C4-2B (cell line): Measurements from ENCODE around the gene CRACR2B.

Source experiments
- ZFX ChIP-seq: fragments of 450-650 bp; IDR thresholded peaks from 2 replicates; pipeline ENCODE4 v1.6.1; 2017
- TF ChIP-seq, protein P1 (sequence below): fragments of 450-650 bp; conservative IDR thresholded peaks from 2 replicates; pipeline ENCODE4 v1.5.1; 2017; ENCODE audit warnings: mild to moderate bottlenecking

DNA sequence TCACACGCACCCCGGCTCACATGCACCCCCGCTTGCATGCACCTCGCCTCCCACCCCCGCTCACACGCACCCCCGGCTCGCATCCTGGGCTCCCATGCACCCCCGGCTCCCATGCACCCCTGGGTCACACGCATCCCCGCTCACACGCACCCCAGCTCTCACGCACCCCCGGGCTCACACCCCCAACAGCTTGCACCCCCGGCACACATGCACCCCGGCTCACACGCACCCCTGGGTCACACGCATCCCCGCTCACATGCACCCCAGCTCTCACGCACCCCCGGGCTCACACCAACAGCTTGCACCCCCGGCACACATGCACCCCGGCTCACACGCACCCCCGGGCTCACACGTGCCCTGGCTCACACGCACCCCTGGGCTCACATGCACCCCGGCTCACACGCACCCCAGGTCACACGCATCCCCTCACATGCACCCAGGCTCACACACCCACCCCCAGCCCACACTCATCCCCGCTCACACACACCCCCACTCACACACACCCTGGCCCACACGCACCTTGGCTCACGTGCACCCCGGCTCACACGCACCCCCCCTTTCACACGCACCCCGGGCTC lies 31.1 kb downstream of the CRACR2B start:
- TF ChIP-seq, protein P1, sequence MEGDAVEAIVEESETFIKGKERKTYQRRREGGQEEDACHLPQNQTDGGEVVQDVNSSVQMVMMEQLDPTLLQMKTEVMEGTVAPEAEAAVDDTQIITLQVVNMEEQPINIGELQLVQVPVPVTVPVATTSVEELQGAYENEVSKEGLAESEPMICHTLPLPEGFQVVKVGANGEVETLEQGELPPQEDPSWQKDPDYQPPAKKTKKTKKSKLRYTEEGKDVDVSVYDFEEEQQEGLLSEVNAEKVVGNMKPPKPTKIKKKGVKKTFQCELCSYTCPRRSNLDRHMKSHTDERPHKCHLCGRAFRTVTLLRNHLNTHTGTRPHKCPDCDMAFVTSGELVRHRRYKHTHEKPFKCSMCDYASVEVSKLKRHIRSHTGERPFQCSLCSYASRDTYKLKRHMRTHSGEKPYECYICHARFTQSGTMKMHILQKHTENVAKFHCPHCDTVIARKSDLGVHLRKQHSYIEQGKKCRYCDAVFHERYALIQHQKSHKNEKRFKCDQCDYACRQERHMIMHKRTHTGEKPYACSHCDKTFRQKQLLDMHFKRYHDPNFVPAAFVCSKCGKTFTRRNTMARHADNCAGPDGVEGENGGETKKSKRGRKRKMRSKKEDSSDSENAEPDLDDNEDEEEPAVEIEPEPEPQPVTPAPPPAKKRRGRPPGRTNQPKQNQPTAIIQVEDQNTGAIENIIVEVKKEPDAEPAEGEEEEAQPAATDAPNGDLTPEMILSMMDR = no peak
- TF ChIP-seq ZFX = no peak
